ENCODE results near the gene PDS5A.

Gene PDS5A

GRCh38 chr4:39883646-39884045 lies 94.1 kb downstream of the PDS5A start (continued):
- TF ChIP-seq PATZ1 (CRISPR knock-in tag; IDR thresholded peaks at IDR 0.05; ENCODE audit: borderline replicate concordance) = no peak
- no peak for TF ChIP-seq SNAI2 (CRISPR knock-in tag; IDR thresholded peaks at IDR 0.05)
- no peak for TF ChIP-seq ESRRG (CRISPR knock-in tag; IDR thresholded peaks at IDR 0.05)
- TF ChIP-seq CSRNP3 (CRISPR knock-in tag; IDR thresholded peaks at IDR 0.05) = no peak
- TF ChIP-seq ARNTL (CRISPR knock-in tag; IDR thresholded peaks at IDR 0.05; ENCODE audit: borderline replicate concordance, low read depth) = no peak
- TF ChIP-seq ZNF8 (CRISPR knock-in tag; IDR thresholded peaks at IDR 0.05) = no peak
- TF ChIP-seq ZFP30 (CRISPR knock-in tag; IDR thresholded peaks at IDR 0.05) = no peak

GRCh38 chr4:39881789-39882188 lies 95.9 kb downstream of the PDS5A start:
- TF ChIP-seq OSR1 (CRISPR knock-in tag; IDR thresholded peaks at IDR 0.05) (no peak), BACH2 (CRISPR knock-in tag; IDR thresholded peaks at IDR 0.05; ENCODE audit: borderline replicate concordance) (no peak), POU6F1 (CRISPR knock-in tag; IDR thresholded peaks at IDR 0.05; ENCODE audit: borderline replicate concordance, low read depth) (no peak), GLIS3 (CRISPR knock-in tag; IDR thresholded peaks at IDR 0.05) (no peak), PATZ1 (CRISPR knock-in tag; IDR thresholded peaks at IDR 0.05; ENCODE audit: borderline replicate concordance) (no peak), ZNF70 (CRISPR knock-in tag; IDR thresholded peaks at IDR 0.05) (no peak), SNAI2 (CRISPR knock-in tag; IDR thresholded peaks at IDR 0.05) (no peak), ZFP30 (CRISPR knock-in tag; IDR thresholded peaks at IDR 0.05) (no peak), ZFP3 (CRISPR knock-in tag; IDR thresholded peaks at IDR 0.05) (no peak), ZNF8 (CRISPR knock-in tag; IDR thresholded peaks at IDR 0.05) (no peak), ARNTL (CRISPR knock-in tag; IDR thresholded peaks at IDR 0.05; ENCODE audit: borderline replicate concordance, low read depth) (no peak), ESRRG (CRISPR knock-in tag; IDR thresholded peaks at IDR 0.05) (no peak), TOX (CRISPR knock-in tag; IDR thresholded peaks at IDR 0.05; ENCODE audit: borderline replicate concordance) (no peak), PPARA (CRISPR knock-in tag; IDR thresholded peaks at IDR 0.05; ENCODE audit: borderline replicate concordance) (no peak), ZC3H10 (CRISPR knock-in tag; IDR thresholded peaks at IDR 0.05) (no peak), CSDC2 (CRISPR knock-in tag; IDR thresholded peaks at IDR 0.05) (no peak), ISL1 (CRISPR knock-in tag; IDR thresholded peaks at IDR 0.05) (no peak)
- ATAC-seq = no peak

- TF ChIP-seq TCF4 (CRISPR knock-in tag; IDR thresholded peaks at IDR 0.05; ENCODE audit: borderline replicate concordance) (peak; percentile 74; the same call in 1 of the 2 replicates), ARNTL (CRISPR knock-in tag; IDR thresholded peaks at IDR 0.05; ENCODE audit: borderline replicate concordance, low read depth) (no peak), ZFP30 (CRISPR knock-in tag; IDR thresholded peaks at IDR 0.05) (no peak), BACH2 (CRISPR knock-in tag; IDR thresholded peaks at IDR 0.05; ENCODE audit: borderline replicate concordance) (no peak), ISL1 (CRISPR knock-in tag; IDR thresholded peaks at IDR 0.05) (no peak), PPARA (CRISPR knock-in tag; IDR thresholded peaks at IDR 0.05; ENCODE audit: borderline replicate concordance) (no peak)
- no peak for ATAC-seq
Observed at GRCh38 chr4:39877971-39878370, 99.7 kb downstream of the PDS5A start.

GRCh38 chr4:39873823-39874222 lies 103.9 kb downstream of the PDS5A start:
- no peak for ATAC-seq
- TF ChIP-seq ZC3H10 (CRISPR knock-in tag; IDR thresholded peaks at IDR 0.05) = no peak
- no peak for TF ChIP-seq BACH2 (CRISPR knock-in tag; IDR thresholded peaks at IDR 0.05; ENCODE audit: borderline replicate concordance)
- no peak for TF ChIP-seq PATZ1 (CRISPR knock-in tag; IDR thresholded peaks at IDR 0.05; ENCODE audit: borderline replicate concordance)
- no peak for TF ChIP-seq ZNF8 (CRISPR knock-in tag; IDR thresholded peaks at IDR 0.05)
- no peak for TF ChIP-seq CSDC2 (CRISPR knock-in tag; IDR thresholded peaks at IDR 0.05)
